HepG2 (cell line): ENCODE data around the gene STAG3.

Source experiments
- ATF2 ChIP-seq: sonication (generic); formaldehyde crosslinking; IDR thresholded peaks from 2 replicates; pipeline ENCODE4 v1.4.0; 2020; ENCODE audit warnings: missing genetic modification reagents
- JUND ChIP-seq: sonication (generic); formaldehyde crosslinking; IDR thresholded peaks from 2 replicates; pipeline ENCODE4 v1.8.0; 2022; ENCODE audit warnings: mild to moderate bottlenecking, missing genetic modification reagents
- KDM1A ChIP-seq: IDR thresholded peaks from 2 replicates; pipeline ENCODE4 v1.6.1; 2016; ENCODE audit warnings: missing compliant biosample characterization
- PAX8 ChIP-seq: sonication (generic); formaldehyde crosslinking; IDR thresholded peaks from 2 replicates; pipeline ENCODE4 v1.8.0; 2022; ENCODE audit warnings: mild to moderate bottlenecking, missing genetic modification reagents, borderline replicate concordance
- PREB ChIP-seq: sonication (generic); formaldehyde crosslinking; IDR thresholded peaks from 2 replicates; pipeline ENCODE4 v1.4.0; 2020; ENCODE audit warnings: missing genetic modification reagents
- TCF7 ChIP-seq: sonication (generic); IDR thresholded peaks from 2 replicates; pipeline ENCODE4 v1.6.1; 2016; ENCODE audit warnings: antibody characterized with exemption, low read depth
- ZNF124 ChIP-seq: sonication (generic); formaldehyde crosslinking; IDR thresholded peaks from 2 replicates; pipeline ENCODE4 v1.4.0; 2020; ENCODE audit warnings: missing genetic modification reagents

- TF ChIP-seq JUND, result no peak
- TF ChIP-seq TCF7, result no peak
- TF ChIP-seq PAX8 (CRISPR knock-in tag), result no peak
- no peak for TF ChIP-seq ZNF124 (CRISPR knock-in tag)
- TF ChIP-seq KDM1A, result no peak
- TF ChIP-seq ATF2 (CRISPR knock-in tag), result no peak
- no peak for TF ChIP-seq PREB (CRISPR knock-in tag)
These were observed 17.5 kb downstream of the STAG3 start for GRCh38 chr7:100195222-100195621.
